Measurements from ENCODE around the gene TRAK2. TPM values are rescaled to one million over a fixed set of nuclear protein-coding genes. Genes with fewer than 3 reads are reported as not detected.
"Not testable (repeated sequence)": the region's sequence is repeated elsewhere in the genome, so short reads cannot be mapped to it uniquely, and the experiment has no call there.

TRAK2 gene
- total and polyA plus RNA-seq, 11 donors: 41.2 to 201 (median 145) TPM

DNA sequence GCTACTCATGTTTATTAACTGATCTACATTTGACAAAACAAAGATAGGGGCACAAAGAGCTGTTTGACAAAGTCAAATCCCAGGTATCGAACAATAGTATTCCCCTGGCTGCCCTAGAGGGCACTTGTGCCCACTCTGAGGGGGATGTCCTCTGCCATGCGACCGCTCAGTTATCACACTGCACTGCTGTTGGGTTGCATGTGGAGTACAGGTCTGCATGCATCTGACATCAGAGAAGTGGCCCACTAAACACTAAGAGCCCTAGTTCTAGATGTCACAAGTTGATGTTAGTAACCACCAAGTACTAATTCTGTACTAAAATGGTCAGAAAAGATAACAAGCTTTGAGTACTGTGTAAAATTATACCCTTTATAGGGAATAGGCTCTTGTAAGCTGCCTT, 74.0 kb downstream of the TRAK2 start:
- Histone ChIP-seq H3K9me3 (peaks cover 0 to 14% (median 0%) of the 10 kb centered on the region in 12 donors), H3K4me1 (no peaks in the 10 kb centered on the region), H3K27ac (no peak overlapping the region), H3K36me3 (peaks cover 0 to 69% (median 58%) of the 10 kb centered on the region in 9 donors), H3K4me3 (no peak overlapping the region), H3K27me3 (no peaks in the 10 kb centered on the region)
- peak in 1 of 4 donors; percentile 30 for ATAC-seq
- 72 to 87% (median 79%) methylated on average over 3 of the region's 3 CpGs for WGBS, 4 donors
- TF ChIP-seq POLR2A (IDR thresholded peaks at IDR 0.05): no peak
- TF ChIP-seq, protein P1, sequence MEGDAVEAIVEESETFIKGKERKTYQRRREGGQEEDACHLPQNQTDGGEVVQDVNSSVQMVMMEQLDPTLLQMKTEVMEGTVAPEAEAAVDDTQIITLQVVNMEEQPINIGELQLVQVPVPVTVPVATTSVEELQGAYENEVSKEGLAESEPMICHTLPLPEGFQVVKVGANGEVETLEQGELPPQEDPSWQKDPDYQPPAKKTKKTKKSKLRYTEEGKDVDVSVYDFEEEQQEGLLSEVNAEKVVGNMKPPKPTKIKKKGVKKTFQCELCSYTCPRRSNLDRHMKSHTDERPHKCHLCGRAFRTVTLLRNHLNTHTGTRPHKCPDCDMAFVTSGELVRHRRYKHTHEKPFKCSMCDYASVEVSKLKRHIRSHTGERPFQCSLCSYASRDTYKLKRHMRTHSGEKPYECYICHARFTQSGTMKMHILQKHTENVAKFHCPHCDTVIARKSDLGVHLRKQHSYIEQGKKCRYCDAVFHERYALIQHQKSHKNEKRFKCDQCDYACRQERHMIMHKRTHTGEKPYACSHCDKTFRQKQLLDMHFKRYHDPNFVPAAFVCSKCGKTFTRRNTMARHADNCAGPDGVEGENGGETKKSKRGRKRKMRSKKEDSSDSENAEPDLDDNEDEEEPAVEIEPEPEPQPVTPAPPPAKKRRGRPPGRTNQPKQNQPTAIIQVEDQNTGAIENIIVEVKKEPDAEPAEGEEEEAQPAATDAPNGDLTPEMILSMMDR (IDR thresholded peaks at IDR 0.05): no peak
- no peak for DNase-seq
- intact Hi-C loops (cut with DNase I): no loop called here

DNA sequence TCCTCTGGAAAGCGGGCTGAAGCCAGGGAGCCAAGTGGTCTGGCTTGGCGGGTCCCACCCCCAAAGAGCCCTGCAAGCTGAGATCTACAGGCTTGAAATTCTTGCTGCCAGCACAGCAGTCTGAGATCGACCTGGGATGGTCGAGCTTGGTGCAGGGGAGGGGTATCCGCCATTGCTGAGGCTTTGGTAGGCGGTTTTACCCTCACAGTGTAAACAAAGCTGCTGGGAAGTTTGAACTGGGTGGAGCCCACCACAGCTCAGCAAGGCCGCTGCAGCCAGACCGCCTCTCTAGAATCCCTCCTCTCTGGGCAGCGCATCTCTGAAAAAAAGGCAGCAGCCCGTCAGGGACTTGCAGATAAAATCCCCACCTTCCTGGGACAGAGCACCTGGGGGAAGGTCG, 81.5 kb downstream of the TRAK2 start:
- 78 to 87% (median 82%) methylated on average over 5 to 11 of the region's 11 CpGs for WGBS, 4 donors
- peak in 1 of 4 donors; percentile 13 for ATAC-seq
- intact Hi-C loops (cut with DNase I): loop anchor here in 2 of 10 donors (10.0 kb wide), 1 partner anchor 465 kb away; no protein-coding TSS in a partner anchor

DNA sequence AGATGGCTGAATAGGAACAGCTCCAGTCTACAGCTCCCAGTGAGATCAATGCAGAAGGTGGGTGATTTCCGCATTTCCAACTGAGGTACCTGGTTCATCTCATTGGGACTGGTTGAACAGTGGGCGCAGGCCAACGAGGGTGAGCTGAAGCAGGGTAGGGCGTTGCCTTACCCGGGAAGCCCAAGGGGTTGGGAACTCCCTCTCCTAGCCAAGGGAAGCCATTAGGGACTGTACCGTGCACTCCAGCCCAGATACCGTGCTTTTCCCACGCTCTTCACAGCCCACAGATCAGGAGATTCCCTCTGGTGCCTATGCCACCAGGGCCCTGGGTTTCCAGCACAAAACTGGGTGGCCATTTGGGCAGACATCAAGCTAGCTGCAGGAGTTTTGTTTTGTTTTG, 81.9 kb downstream of the TRAK2 start:
- 86 to 92% (median 91%) methylated on average over 8 of the region's 8 CpGs for WGBS, 4 donors
- H3K36me3 ChIP-seq: peaks cover 0 to 33% (median 5%) of the 10 kb centered on the region in 9 donors
- not testable (repeated sequence) for H3K27me3 ChIP-seq, H3K27ac ChIP-seq, DNase-seq, H3K4me1 ChIP-seq, ATAC-seq, H3K4me3 ChIP-seq
- intact Hi-C loops (cut with DNase I): loop anchor here in 2 of 10 donors (10.0 kb wide), 1 partner anchor 465 kb away; no protein-coding TSS in a partner anchor
- H3K9me3 ChIP-seq: peaks cover 0 to 34% (median 3%) of the 10 kb centered on the region in 12 donors

More for the DNA sequence above, 81.5 kb downstream of the TRAK2 start:
- Histone ChIP-seq H3K9me3 (peaks cover 0 to 34% (median 5%) of the 10 kb centered on the region in 12 donors), H3K4me3 (no peak overlapping the region), H3K36me3 (peaks cover 0 to 28% (median 5%) of the 10 kb centered on the region in 9 donors), H3K4me1 (peaks cover 0 to 7% (median 0%) of the 10 kb centered on the region in 12 donors), H3K27ac (no peak overlapping the region), H3K27me3 (no peaks in the 10 kb centered on the region)
- DNase-seq: no peak
- TF ChIP-seq POLR2A (IDR thresholded peaks at IDR 0.05): no peak
- TF ChIP-seq, protein P1 (IDR thresholded peaks at IDR 0.05): no peak

DNA sequence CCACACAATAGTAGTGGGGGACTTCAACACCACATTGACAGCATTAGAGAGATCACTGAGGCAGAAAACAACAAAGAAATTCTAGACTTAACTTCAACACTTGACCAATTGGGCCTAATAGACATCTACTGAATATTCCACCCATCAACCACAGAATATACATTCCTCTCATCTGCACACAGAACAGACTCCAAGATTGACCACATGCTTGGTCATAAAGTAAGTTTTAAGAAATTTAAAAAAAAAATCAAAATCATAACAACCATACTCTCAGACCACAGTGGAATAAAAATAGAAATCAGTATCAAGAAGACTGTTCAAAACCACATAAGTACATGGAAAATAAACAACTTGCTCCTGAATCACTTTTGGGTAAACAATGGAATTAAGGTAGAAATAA, 85.1 kb downstream of the TRAK2 start:
- Histone ChIP-seq H3K4me1 (peaks cover 0 to 12% (median 0%) of the 10 kb centered on the region in 12 donors), H3K9me3 (peaks cover 0 to 30% (median 2%) of the 10 kb centered on the region in 12 donors), H3K36me3 (peaks cover 0 to 46% (median 15%) of the 10 kb centered on the region in 9 donors), H3K27me3 (no peaks in the 10 kb centered on the region), H3K27ac (peak overlapping the region in 3 of 12 donors; percentile 7 to 46 (median 14)), H3K4me3 (no peak overlapping the region)
- no peak for TF ChIP-seq POLR2A (IDR thresholded peaks at IDR 0.05)
- TF ChIP-seq, protein P1 (IDR thresholded peaks at IDR 0.05): no peak
- intact Hi-C loops (cut with DNase I): loop anchor here in 2 of 10 donors (10.0 kb wide), 1 partner anchor 461 kb away; no protein-coding TSS in a partner anchor
- no peak for DNase-seq
- ATAC-seq: no peak

Measured in heart left ventricle (tissue), 16 donors.